GM18867 (cell line): ENCODE measurements around the gene SORL1-AS1.
A peak's percentile ranks its signal among the peaks of the same experiment; 100 is the strongest.

Source experiments
- ATAC-seq: cut with Tn5 transposase; IDR thresholded peaks from one replicate; pipeline ENCODE4 v1.9.1; 2021; ENCODE audit warnings: mild to moderate bottlenecking, moderate library complexity; ENCODE audit not compliant: unreplicated experiment

The SORL1-AS1 gene

GRCh38 chr11:121452609-121453150 lies at the start of gene SORL1-AS1:
SORL1-AS1 (minus strand) TSS chr11:121452967.
- peak; percentile 26 for ATAC-seq

DNA sequence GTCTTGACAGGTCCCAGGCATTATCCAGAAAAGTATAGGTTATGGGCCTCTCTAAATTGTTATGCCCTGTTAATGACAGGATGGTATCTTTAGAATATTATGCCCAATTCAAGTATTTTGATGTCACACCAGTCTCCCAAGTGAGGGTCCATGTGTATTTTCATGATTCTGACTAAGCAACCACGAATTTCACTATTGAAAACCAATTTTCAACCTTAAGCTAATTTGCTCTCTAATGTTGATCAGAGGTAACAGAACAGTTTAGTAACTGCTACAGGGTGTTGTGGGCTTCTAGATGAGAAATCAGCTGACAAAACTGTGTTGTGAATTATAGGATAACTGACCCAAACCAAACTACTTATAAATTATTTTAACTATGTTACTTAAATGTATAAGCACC lies 48.0 kb upstream of the SORL1-AS1 start:
- no peak for ATAC-seq

DNA sequence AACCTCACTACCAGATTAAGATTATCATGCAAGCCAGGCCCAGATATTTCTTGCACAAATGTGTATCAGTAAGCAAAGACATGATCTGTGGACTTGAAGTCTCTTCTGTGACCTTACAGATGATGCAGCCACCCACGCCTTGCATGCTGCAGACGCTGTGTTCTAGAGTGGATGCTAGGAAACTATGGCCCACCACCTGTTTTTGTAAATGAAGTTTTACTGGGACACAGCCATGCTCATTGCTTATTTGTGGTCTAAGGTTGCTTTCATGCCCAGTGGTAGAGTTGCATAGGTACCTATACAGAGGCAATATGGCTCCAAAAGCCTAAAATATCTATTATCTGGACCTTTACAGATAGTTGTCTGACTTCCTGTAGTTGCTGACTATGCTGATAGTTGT lies 47.5 kb upstream of the SORL1-AS1 start:
- no peak for ATAC-seq

- ATAC-seq = no peak
Observed at GRCh38 chr11:121499405-121499804, 46.6 kb upstream of the SORL1-AS1 start.

DNA sequence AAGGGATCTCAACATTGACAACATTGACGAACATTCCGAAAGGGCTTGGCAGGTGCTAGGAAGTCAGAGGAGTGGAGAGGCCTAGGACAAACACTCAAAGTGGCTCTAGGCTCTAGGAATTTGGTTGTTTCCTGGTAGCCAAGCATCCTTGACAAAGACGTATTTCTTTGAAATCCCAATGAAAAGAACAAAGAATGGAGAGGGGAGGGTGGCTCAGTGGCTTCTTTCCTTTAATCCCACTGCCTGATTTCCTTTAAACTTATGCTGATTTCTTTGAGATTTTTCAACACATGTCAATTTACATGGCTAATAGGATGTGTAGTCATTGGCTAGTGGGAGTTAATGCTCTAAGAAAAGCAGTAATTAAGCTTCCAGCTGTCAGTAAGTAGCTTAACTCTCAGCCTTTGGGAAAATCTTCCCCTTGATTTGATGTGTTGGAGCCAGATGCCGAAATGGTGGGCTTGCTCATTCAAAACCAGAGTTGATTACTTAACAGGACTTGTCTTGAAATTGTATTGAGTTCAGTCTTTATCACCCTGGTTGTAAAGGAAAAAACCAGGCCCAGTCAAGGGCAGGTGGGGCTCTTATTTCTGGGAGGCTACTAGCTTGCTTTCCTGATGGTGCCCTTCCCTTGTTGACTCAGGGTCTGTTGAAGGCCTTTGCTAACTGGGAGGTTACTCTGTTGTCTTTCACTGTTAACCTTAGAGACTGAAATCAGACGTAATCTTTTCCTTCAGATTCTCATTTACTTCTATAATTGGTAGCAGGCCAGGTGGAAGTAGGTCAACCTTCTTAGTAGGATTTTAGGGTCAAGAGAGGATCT lies 44.6 kb upstream of the SORL1-AS1 start:
- no peak for ATAC-seq

DNA sequence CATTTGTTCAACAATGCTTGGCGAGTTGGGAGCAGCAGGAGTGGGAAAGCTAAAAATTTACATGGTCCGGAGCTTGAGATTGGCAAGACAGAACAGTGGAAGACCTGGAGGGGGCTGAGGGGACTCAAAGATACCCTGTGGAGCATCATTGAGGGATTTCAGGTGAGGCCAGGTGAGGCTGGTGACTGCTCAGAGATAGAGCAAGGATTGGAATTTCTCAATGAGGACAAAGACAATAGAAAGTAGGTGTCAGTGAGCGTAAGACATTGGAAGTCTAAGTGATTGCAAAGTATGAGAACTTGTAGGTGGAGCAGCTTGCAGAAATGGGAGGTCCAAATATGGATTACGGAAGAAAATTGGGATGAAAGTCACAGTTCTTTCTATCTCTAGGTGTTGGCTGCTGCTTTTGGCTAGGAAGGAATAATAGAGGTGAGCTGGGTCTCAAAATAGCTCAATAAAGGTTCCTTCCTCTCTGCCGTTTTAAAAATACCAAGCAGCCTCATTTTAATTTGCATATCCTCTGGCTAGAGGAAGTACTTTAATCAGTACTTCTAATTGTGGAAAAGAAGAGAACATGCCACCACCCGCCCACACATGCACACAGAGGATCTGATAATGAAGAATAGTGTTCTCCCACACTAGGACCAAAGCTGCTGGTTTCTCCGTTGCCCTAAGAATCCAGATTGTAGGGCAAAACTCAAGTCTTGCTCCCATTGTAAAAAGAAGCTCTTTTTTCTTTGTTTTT lies 41.8 kb upstream of the SORL1-AS1 start:
- ATAC-seq = peak; percentile 80

DNA sequence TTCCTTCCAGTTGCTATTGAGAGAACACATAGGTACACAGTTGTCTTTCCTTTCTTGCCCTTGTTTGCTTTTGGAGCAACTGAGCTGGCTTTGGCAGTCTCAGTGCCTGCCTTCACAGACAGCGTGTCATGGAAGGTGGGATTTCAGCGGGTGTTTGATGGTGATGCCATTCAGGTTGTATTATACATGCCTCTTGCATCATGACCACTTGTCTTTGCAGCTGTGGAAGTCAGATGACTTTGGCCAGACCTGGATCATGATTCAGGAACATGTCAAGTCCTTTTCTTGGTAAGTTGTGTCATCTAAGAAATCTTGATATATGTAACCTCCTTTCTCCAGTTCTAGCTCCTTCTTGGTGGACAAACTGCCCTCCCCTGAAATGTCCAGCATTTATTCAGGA lies 37.1 kb upstream of the SORL1-AS1 start:
- ATAC-seq = no peak

- no peak for ATAC-seq
Observed at GRCh38 chr11:121488641-121489040, 35.9 kb upstream of the SORL1-AS1 start.

GRCh38 chr11:121488170-121488569 lies 35.4 kb upstream of the SORL1-AS1 start:
- ATAC-seq = no peak

DNA sequence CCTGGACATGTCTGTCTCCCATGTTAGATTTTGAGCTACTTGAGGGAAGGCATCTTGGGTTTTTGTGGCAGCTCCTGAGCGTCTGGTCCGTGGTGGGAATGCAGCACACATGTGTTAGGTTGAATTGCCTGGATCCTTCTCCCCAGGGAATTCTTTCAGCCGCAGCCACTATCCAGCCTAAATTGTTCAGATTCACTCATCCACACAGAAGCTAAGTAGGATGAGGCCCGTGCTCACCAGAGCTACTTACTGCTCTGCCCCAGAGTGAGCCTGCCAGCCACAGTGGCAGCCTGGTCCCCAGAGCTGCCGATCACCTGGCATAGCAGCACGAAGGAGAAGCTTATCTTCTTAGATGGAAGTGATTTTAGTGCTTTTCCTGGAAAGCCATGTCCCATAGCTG lies 34.4 kb upstream of the SORL1-AS1 start:
- no peak for ATAC-seq

DNA sequence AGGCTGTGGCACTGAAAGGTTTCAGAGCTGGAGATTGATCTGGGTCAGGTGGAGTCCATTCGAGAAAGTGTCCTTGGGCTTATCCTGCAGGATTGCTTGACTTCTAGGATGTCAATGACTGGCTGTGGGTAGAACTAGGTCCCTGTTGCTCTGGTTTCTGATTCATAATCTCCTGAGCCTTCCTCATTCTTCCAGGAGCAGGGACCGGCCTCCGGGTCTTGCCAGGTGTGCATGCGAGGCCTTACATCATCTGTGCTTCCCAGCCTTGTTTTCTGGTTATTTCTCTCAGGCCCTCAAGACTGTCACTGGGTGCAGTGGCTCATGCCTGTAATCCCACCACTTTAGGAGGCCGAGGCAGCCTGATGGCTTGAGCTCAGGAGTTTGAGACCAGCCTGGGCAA lies 33.3 kb upstream of the SORL1-AS1 start:
- ATAC-seq = no peak

DNA sequence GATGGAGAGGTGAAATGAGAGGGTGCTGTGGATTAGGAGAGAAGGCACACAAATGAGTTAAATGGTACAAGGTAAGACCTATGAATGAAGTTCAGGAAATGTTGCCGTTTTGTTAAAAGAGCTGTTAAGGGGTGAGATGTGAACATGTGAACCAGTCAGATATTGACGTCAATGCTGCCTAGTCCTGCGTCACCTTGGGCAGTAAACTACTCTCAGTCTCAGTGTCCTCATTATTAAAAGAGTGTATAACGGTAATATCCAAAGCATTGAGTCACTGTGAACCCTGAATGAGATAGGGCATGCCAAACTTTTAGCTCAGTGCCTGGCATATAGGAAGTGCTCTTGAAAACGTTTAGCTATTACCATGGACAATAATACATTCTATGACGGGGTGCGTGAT lies 32.4 kb upstream of the SORL1-AS1 start:
- no peak for ATAC-seq

DNA sequence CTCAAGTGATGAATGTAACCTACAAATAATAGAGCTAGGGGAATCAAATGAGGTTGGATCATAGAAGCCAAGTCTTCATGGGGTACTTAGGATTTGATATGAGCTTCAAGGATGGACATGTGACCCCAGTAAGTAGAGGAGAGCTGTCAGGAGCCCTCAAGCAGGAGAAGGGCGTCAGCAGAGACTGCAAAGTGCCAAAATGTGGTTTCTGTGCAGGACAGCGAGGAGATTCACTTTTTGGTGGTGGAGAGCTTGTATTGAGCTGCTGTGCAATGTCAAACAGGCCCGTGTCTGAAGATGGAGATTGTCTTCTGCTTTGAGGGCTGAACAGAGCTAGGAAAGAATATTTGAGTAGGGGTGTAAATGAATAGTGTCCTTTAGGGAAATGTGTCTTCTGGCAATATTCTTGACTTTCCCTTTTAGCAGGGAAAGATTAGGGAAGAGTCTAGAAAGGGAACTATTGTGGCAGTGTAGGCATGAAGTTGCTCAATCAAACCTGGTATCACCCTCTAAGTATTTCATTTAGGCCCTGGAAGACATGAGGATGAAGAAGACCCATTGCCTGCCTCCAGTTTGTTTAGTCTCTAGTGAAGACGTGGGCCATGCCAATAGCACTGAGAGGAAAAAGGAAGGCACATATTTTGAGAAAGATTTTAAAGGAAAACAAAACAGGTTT lies 31.2 kb upstream of the SORL1-AS1 start:
- ATAC-seq = no peak

GRCh38 chr11:121482231-121483129 lies 29.7 kb upstream of the SORL1-AS1 start:
- peak; percentile 83 for ATAC-seq

- ATAC-seq = peak; percentile 57
Observed at GRCh38 chr11:121481484-121482230, 28.9 kb upstream of the SORL1-AS1 start.

DNA sequence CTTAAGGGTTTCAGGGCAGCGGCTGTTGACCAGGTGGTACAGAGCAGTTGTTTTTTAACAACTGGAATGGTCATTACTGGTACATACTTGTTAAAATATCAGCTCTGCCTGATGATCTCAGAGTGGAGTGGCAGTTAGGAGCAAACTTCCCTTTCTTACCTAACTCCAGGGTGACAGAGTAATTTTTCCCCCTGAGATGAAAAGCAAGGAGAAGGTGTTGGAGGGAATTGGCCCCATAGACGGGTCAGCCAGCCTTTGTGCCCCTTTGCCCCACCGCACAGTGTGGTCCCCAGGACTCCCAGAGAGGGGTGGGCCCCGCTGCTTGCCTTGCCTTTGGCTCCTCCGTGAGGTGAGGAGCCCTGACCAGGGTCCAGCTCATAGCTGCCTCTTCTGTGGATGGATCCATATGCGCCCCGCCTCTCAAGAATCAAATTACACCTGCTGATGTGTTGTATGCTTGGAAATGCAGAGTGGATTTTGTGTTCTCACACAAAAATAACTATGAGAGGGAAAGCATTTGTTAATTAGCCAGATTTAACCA lies 27.0 kb upstream of the SORL1-AS1 start:
- ATAC-seq = no peak

DNA sequence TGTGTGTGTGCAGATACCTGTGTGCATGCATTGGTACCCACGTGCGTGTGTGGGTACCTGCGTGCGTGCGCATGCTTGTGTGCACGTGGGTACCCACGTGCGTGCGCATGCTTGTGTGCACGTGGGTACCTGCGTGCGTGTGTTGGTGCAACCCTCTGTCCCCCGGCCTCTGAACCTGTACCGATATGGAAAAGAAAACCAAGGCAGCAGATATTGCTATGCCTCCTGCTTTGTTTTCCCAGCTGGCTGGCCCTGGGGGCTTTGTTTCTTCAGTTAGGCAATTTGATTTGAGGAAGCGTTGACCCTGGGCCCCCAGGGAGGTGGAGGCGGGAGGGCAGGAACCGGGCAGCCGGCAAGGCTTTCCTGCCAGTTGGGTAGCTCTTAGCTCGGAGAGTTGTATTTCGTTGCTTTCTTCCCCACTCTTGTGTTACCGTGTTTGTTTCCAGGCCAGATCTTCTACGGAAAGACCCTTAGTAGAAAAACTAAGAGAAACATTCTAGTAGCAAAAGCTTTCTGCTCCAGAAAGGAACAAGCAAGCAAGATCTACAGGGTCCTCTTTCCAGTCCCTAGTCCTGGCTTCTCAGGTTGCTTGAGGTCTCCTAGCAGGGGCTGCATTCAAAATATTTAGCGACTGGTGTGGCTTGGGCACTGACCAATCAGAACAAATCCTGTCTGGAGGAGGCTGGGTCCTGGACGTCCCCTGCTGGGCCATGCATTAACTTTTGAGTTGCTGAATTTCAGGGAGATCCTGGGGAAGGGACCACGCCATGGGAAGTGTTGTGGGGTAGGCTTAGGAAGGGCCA lies 26.3 kb upstream of the SORL1-AS1 start:
- no peak for ATAC-seq

DNA sequence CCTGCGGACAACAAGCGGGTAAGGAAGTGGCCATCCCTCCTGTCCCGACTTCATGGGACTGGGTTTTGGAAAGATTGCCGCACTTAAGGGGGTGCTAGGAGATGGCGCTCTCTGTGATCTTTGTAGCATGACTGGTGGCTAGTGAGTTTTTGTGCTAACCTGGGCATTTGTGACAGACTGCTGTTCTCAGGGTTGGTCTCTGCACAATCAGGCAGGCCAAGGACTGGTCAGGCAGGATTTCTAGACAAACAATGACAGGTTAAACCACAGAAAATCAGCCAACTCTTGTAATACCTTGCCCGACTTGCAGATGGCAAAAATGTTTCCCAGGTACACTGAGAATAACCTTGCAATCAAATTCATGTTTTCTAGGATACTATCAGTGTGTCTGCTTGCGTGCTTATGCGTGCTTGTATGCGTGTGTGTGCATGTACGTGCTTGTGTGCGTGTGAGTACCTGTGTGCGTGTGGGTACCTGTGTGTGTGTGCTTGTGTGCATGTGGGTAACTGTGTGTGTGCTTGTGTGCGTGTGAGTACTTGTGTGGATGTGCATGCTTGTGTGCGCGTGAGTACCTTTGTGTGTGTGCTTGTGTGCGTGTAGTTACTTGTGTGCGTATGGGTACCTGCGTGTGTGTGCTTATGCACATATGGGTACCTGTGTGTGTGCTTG lies 25.6 kb upstream of the SORL1-AS1 start:
- ATAC-seq = no peak
